ENCODE measurements around the gene NSRP1.
"Not testable (repeated sequence)": the region's sequence is repeated elsewhere in the genome, so short reads cannot be mapped to it uniquely, and the experiment has no call there.

The NSRP1 gene

GRCh38 chr17:30225112-30225511 is 108.5 kb downstream of the NSRP1 start:
- DNase-seq, result no peak

GRCh38 chr17:30225919-30226553 is 109.4 kb downstream of the NSRP1 start:
- DNase-seq, result no peak

GRCh38 chr17:30226878-30227277 is 110.3 kb downstream of the NSRP1 start:
- DNase-seq, result no peak

- DNase-seq, result no peak
Measured at GRCh38 chr17:30228011-30228410, 111.4 kb downstream of the NSRP1 start.

- DNase-seq, result no peak
Measured at GRCh38 chr17:30229012-30229411, 112.4 kb downstream of the NSRP1 start.

GRCh38 chr17:30230009-30230408 is 113.4 kb downstream of the NSRP1 start:
- not testable (repeated sequence) for DNase-seq

GRCh38 chr17:30230596-30231125 is 114.0 kb downstream of the NSRP1 start:
- no peak for DNase-seq

- DNase-seq, result no peak
Measured at GRCh38 chr17:30232015-30232823, 115.6 kb downstream of the NSRP1 start.

GRCh38 chr17:30232824-30233427 is 116.3 kb downstream of the NSRP1 start:
- DNase-seq, result no peak

GRCh38 chr17:30234296-30234695 is 117.7 kb downstream of the NSRP1 start:
- no peak for DNase-seq

- no peak for DNase-seq
Measured at GRCh38 chr17:30234964-30235363, 118.3 kb downstream of the NSRP1 start.

- no peak for DNase-seq
Measured at GRCh38 chr17:30235386-30236296, 119.0 kb downstream of the NSRP1 start, which contains the start of gene SLC6A4. TSS of gene SLC6A4 (minus strand) at chr17:30235697. CDS start at chr17:30221958, 13,739 bp downstream.
